Hematopoietic multipotent progenitor cell treated with erythropoietin and hydrocortisone succinate and interleukin-3 and kit ligand, for 15 days (in vitro differentiated cells): Measurements from ENCODE around the gene MICALL2.
A peak's percentile ranks its signal among the peaks of the same experiment; 100 is the strongest.

Source experiments
- DNase-seq: peaks from one replicate; pipeline ENCODE4 v3.0.0-alpha.2; 2015; ENCODE audit warnings: low spot score

The MICALL2 gene

GRCh38 chr7:1415389-1415990, 43.8 kb downstream of the MICALL2 start:
- DNase-seq: no peak

- DNase-seq: no peak
These were observed 45.2 kb downstream of the MICALL2 start for GRCh38 chr7:1413936-1414639.

GRCh38 chr7:1412322-1413261, 46.7 kb downstream of the MICALL2 start:
- DNase-seq: peak; percentile 92

- DNase-seq: no peak
These were observed 47.9 kb downstream of the MICALL2 start for GRCh38 chr7:1411414-1411813.

GRCh38 chr7:1410992-1411391, 48.3 kb downstream of the MICALL2 start:
- DNase-seq: no peak

GRCh38 chr7:1409555-1409954, 49.7 kb downstream of the MICALL2 start:
- DNase-seq: no peak

- no peak for DNase-seq
These were observed 50.8 kb downstream of the MICALL2 start for GRCh38 chr7:1408466-1408865.

GRCh38 chr7:1407892-1408291, 51.4 kb downstream of the MICALL2 start:
- no peak for DNase-seq

- no peak for DNase-seq
These were observed 54.2 kb downstream of the MICALL2 start for GRCh38 chr7:1404898-1405548.

- no peak for DNase-seq
These were observed 54.8 kb downstream of the MICALL2 start for GRCh38 chr7:1404460-1404809.

- no peak for DNase-seq
These were observed 55.4 kb downstream of the MICALL2 start for GRCh38 chr7:1403638-1404459.

- no peak for DNase-seq
These were observed 56.3 kb downstream of the MICALL2 start for GRCh38 chr7:1402791-1403637.

- DNase-seq: no peak
These were observed 57.0 kb downstream of the MICALL2 start for GRCh38 chr7:1402110-1402790.

- no peak for DNase-seq
These were observed 58.3 kb downstream of the MICALL2 start for GRCh38 chr7:1401011-1401410.

- DNase-seq: no peak
These were observed 58.9 kb downstream of the MICALL2 start for GRCh38 chr7:1400371-1400770.

GRCh38 chr7:1397491-1398327, 61.6 kb downstream of the MICALL2 start:
- no peak for DNase-seq

GRCh38 chr7:1396195-1396594, 63.1 kb downstream of the MICALL2 start:
- DNase-seq: no peak

GRCh38 chr7:1395211-1396070, 63.8 kb downstream of the MICALL2 start:
- no peak for DNase-seq
